Neutrophil (primary cell): Measurements from ENCODE around the gene CYTH3.

Source experiments
- H3K27ac ChIP-seq: fragments of 200-600 bp; sonication (generic); 2 replicates; pipeline ENCODE4 v1.5.1; 2016; ENCODE audit warnings: mild to moderate bottlenecking, moderate library complexity
- H3K27me3 ChIP-seq: fragments of 200-600 bp; sonication (generic); 2 replicates; pipeline ENCODE4 v1.6.0; 2016; ENCODE audit warnings: mild to moderate bottlenecking
- H3K36me3 ChIP-seq: fragments of 200-600 bp; sonication (generic); 2 replicates; pipeline ENCODE4 v1.5.1; 2017
- H3K4me1 ChIP-seq, 2 experiments: fragments of 200-600 bp in 1 of 2; sonication (generic) in 1 of 2; 1 replicate in 1 of 2; 2 replicates in 1 of 2; pipeline versions ENCODE4 v1.5.1 to v1.6.1; 2013 to 2016; ENCODE audit warnings: low read depth in 1 of 2, low read length in 1 of 2, mild to moderate bottlenecking in 1 of 2, moderate library complexity in 1 of 2; ENCODE audit not compliant: control insufficient read depth in 1 of 2, insufficient read depth in 1 of 2
- H3K4me3 ChIP-seq, 2 experiments: fragments of 200-600 bp in 1 of 2; sonication (generic) in 1 of 2; 1 replicate in 1 of 2; 2 replicates in 1 of 2; pipeline ENCODE4 v1.5.1; 2013 to 2016; ENCODE audit warnings: low read depth in 1 of 2, low read length in 1 of 2, mild to moderate bottlenecking in 1 of 2, moderate library complexity in 1 of 2
- H3K9me3 ChIP-seq: fragments of 200-600 bp; sonication (generic); 2 replicates; pipeline ENCODE4 v1.5.1; 2016
- CTCF ChIP-seq: fragments of 200-600 bp; sonication (generic); IDR thresholded peaks from 2 replicates; pipeline ENCODE4 v1.5.1; 2016; ENCODE audit warnings: antibody characterized with exemption

CYTH3 gene

GRCh38 chr7:6268023-6268900 is 4.2 kb downstream of the CYTH3 start:
- H3K27me3 ChIP-seq: peaks cover 36% of the 10 kb centered on the region
- no peaks in the 10 kb centered on the region for H3K36me3 ChIP-seq
- no peak overlapping the region for H3K27ac ChIP-seq
- no peak for TF ChIP-seq CTCF
- no peak overlapping the region for H3K4me3 ChIP-seq
- peaks cover 15 to 17% of the 10 kb centered on the region in 2 experiments for H3K4me1 ChIP-seq
- H3K9me3 ChIP-seq: no peaks in the 10 kb centered on the region

- Histone ChIP-seq H3K4me3 (no peak overlapping the region), H3K9me3 (no peaks in the 10 kb centered on the region), H3K27me3 (peaks cover 30% of the 10 kb centered on the region), H3K36me3 (no peaks in the 10 kb centered on the region), H3K27ac (no peak overlapping the region), H3K4me1 (peaks cover 9 to 10% of the 10 kb centered on the region in 2 experiments)
- TF ChIP-seq CTCF: no peak
These were observed 5.7 kb downstream of the CYTH3 start for GRCh38 chr7:6266699-6267098.

GRCh38 chr7:6262221-6262620 is 10.2 kb downstream of the CYTH3 start:
- H3K4me1 ChIP-seq: no peaks in the 10 kb centered on the region
- no peak overlapping the region for H3K27ac ChIP-seq
- no peak overlapping the region for H3K4me3 ChIP-seq
- TF ChIP-seq CTCF: no peak
- H3K36me3 ChIP-seq: no peaks in the 10 kb centered on the region
- H3K27me3 ChIP-seq: no peaks in the 10 kb centered on the region
- no peaks in the 10 kb centered on the region for H3K9me3 ChIP-seq

- Histone ChIP-seq H3K4me3 (no peak overlapping the region), H3K27ac (no peak overlapping the region), H3K9me3 (no peaks in the 10 kb centered on the region), H3K4me1 (peaks cover 0 to 4% of the 10 kb centered on the region in 2 experiments), H3K36me3 (no peaks in the 10 kb centered on the region), H3K27me3 (no peaks in the 10 kb centered on the region)
- no peak for TF ChIP-seq CTCF
These were observed 10.7 kb downstream of the CYTH3 start for GRCh38 chr7:6261699-6262098.

GRCh38 chr7:6260291-6261187 is 11.9 kb downstream of the CYTH3 start:
- H3K4me1 ChIP-seq: peaks cover 0 to 6% of the 10 kb centered on the region in 2 experiments
- H3K27ac ChIP-seq: no peak overlapping the region
- no peaks in the 10 kb centered on the region for H3K9me3 ChIP-seq
- no peak for TF ChIP-seq CTCF
- H3K36me3 ChIP-seq: no peaks in the 10 kb centered on the region
- no peak overlapping the region for H3K4me3 ChIP-seq
- no peaks in the 10 kb centered on the region for H3K27me3 ChIP-seq
